Esophagus squamous epithelium (tissue), 5 donors: ENCODE results near the gene CDKN1B. TPM values are rescaled to one million over a fixed set of nuclear protein-coding genes. Genes with fewer than 3 reads are reported as not detected.

Source experiments
- DNase-seq: peaks from one replicate; lab custom pipeline; 2025; lab: John Stamatoyannopoulos, UW
- H3K27ac ChIP-seq, 4 donors: fragments of 200-600 bp; sonication (generic); one replicate each; pipeline ENCODE4 v1.5.1; 2016 to 2019; ENCODE audit warnings: mild to moderate bottlenecking in 1 of 4
- H3K27me3 ChIP-seq, 4 donors: fragments of 200-600 bp; sonication (generic); 1 replicate in 3 of 4; 2 replicates in 1 of 4; pipeline versions ENCODE4 v1.5.1 to v1.6.0; 2017 to 2021; ENCODE audit warnings: antibody characterized with exemption in 1 of 4
- H3K36me3 ChIP-seq, 3 donors: fragments of 200-600 bp; sonication (generic); one replicate each; pipeline ENCODE4 v1.5.1; 2016 to 2019
- H3K4me1 ChIP-seq, 3 donors: fragments of 200-600 bp; sonication (generic); one replicate each; pipeline ENCODE4 v1.5.1; 2017 to 2019
- H3K4me3 ChIP-seq, 4 donors: fragments of 200-600 bp; sonication (generic); 1 replicate in 3 of 4; 2 replicates in 1 of 4; pipeline ENCODE4 v1.5.1; 2016 to 2019; ENCODE audit warnings: mild to moderate bottlenecking in 2 of 4, moderate library complexity in 1 of 4
- H3K9me3 ChIP-seq, 3 donors: fragments of 200-600 bp; sonication (generic); one replicate each; pipeline ENCODE4 v1.5.1; 2016 to 2019
- POLR2A ChIP-seq, 4 donors: fragments of 450-650 bp; IDR thresholded peaks; one replicate each; pipeline ENCODE4 v1.6.1; 2017; ENCODE audit warnings: antibody characterized with exemption in 4 of 4, mild to moderate bottlenecking in 4 of 4, moderate library complexity in 3 of 4
- WGBS, 2 donors: methylation state at CpG; one replicate each; pipeline ENCODE4 v1.1.5; 2018; 5-methylcytosine and 5-hydroxymethylcytosine counted together
- intact Hi-C: fragments of 100-400 bp; cut with DNase I; formaldehyde crosslinking; loops from one replicate; pipeline ENCODE4 v1.15.0; 2022
- total RNA-seq, 4 donors: library from RNA; depleted of rRNA; stranded (reverse); fragments of >200 nt; gene quantifications; one replicate each; pipeline ENCODE4 v1.1.0, GENCODE V29; 2016
- TF ChIP-seq, protein P1 (sequence below), 6 experiments: fragments of 450-650 bp in 4 of 6; fragments of 200-600 bp in 2 of 6; sonication (generic) in 2 of 6; IDR thresholded peaks; one replicate each; pipeline ENCODE4 v1.5.1; 2016 to 2019; ENCODE audit warnings: antibody characterized with exemption in 6 of 6, mild to moderate bottlenecking in 4 of 6, moderate library complexity in 4 of 6
- donor health status: DM: yes; HTN: yes; CAD: no.

The CDKN1B gene
- total RNA-seq, 4 donors from 2014 or later, result 17.3 to 48.1 (median 30.5) TPM

DNA sequence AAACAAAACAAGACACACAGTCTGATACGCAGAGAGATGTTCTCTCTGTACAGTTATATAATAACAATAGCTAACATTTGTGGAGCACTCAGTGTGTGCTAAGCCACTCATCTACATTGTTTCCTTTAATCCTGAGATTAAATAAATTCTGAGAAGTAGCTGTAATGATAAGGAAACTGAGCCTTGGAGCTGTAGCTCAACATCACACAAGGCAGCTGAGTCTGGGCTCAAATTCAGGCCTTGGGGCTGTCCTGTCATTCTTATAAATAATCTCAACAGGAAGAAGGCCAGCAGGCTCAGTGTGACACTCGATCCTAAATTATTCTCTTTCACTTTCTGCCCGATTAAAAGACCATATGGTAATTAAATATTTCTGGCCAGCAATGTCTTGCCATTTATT, 24.5 kb downstream of the CDKN1B start:
- Histone ChIP-seq H3K27ac (peak overlapping the region in 2 of 4 donors; percentile 27 to 36), H3K4me1 (peaks cover 0 to 40% (median 12%) of the 10 kb centered on the region in 3 donors), H3K9me3 (no peaks in the 10 kb centered on the region), H3K4me3 (peak overlapping the region in 1 of 4 donors; percentile 7), H3K36me3 (no peaks in the 10 kb centered on the region), H3K27me3 (no peaks in the 10 kb centered on the region)
- WGBS, 2 donors, result 17 to 18% methylated on average over 3 of the region's 3 CpGs
- intact Hi-C loops, result no loop called here
- DNase-seq, result no peak
- no peak for TF ChIP-seq POLR2A (IDR thresholded peaks at IDR 0.05)
- TF ChIP-seq, protein P1, sequence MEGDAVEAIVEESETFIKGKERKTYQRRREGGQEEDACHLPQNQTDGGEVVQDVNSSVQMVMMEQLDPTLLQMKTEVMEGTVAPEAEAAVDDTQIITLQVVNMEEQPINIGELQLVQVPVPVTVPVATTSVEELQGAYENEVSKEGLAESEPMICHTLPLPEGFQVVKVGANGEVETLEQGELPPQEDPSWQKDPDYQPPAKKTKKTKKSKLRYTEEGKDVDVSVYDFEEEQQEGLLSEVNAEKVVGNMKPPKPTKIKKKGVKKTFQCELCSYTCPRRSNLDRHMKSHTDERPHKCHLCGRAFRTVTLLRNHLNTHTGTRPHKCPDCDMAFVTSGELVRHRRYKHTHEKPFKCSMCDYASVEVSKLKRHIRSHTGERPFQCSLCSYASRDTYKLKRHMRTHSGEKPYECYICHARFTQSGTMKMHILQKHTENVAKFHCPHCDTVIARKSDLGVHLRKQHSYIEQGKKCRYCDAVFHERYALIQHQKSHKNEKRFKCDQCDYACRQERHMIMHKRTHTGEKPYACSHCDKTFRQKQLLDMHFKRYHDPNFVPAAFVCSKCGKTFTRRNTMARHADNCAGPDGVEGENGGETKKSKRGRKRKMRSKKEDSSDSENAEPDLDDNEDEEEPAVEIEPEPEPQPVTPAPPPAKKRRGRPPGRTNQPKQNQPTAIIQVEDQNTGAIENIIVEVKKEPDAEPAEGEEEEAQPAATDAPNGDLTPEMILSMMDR (IDR thresholded peaks at IDR 0.05), result no peak

DNA sequence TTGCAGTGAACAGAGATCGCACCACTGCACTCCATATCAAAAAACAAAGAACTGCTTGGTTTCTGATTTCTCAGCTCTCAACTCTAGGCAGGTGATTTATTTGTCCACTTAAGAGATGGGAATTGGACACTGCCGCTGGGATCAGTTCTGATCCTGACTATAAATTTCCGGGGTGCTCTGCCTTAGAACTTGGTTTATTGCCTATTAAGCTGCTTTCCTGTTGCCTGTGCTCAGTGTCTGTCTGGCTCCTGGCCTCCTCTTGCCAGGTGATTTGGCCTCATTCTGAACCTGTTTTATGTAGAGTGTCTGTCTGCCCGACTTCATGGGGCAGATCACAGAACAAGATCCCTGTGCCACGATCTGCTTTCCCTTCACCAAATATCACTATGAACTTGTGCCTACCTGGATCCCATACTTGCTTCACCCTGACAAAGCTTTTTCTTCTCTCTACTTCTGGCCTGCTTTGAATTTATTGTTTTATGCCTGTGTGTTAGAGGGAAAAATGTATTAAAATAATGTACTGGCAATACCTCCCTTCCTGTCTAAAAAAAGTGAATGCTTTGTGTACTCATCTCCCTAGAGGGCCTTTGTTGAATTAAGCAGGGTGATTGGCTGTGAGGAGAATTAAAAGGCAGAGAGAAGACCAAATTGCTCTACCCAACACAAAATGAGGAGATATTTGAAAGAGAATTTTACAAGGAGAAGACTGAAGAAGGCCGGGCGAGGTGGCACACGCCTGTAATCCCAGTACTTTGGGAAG, 27.6 kb downstream of the CDKN1B start:
- Histone ChIP-seq H3K27me3 (no peaks in the 10 kb centered on the region), H3K27ac (peak overlapping the region in 1 of 4 donors; percentile 16), H3K9me3 (no peaks in the 10 kb centered on the region), H3K36me3 (no peaks in the 10 kb centered on the region), H3K4me1 (peaks cover 0 to 48% (median 5%) of the 10 kb centered on the region in 3 donors), H3K4me3 (no peak overlapping the region)
- no peak for TF ChIP-seq POLR2A (IDR thresholded peaks at IDR 0.05)
- TF ChIP-seq, protein P1 (IDR thresholded peaks at IDR 0.05), result no peak
- intact Hi-C loops, result no loop called here
- WGBS, 2 donors, result 70 to 87% methylated on average over 8 of the region's 8 CpGs
- DNase-seq, result no peak

DNA sequence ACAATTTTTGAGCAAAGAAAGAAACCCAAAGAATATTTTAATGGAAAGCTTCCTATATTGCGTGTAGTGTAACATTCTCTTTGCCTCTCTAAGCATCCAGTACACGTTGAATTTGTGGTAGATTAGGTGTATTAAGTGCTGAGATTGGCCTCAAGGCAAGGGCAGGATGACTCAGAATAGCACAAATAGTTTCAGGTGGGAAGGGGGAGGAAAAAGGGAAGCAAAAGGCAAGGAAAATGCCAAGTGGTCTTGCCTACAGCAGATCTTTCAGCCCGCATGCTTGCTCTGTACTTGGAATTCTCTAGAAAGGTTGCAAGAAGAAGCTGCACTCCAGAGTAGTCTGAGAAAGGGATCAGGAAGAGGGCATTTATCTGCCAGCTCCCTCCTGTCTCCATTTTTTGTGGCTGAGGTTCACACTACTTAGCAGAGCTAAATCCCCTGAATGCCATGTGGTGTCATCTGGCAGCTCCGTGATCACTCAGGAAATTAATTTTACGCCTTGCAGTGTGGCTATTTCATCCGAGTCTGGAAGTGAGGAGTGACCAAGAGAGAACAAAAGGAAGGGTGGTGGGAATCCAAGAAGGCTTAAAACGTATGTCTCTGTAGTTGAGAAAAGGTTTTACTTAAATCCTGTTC, 28.5 kb downstream of the CDKN1B start:
- TF ChIP-seq, protein P1 (IDR thresholded peaks at IDR 0.05), result no peak
- no peak for TF ChIP-seq POLR2A (IDR thresholded peaks at IDR 0.05)
- 50 to 63% methylated on average over 7 of the region's 7 CpGs for WGBS, 2 donors
- no peaks in the 10 kb centered on the region for H3K9me3 ChIP-seq
- intact Hi-C loops, result no loop called here
- H3K4me3 ChIP-seq, result no peak overlapping the region
- H3K27ac ChIP-seq, result no peak overlapping the region
- H3K4me1 ChIP-seq, result peaks cover 0 to 51% (median 5%) of the 10 kb centered on the region in 3 donors
- H3K27me3 ChIP-seq, result no peaks in the 10 kb centered on the region
- no peaks in the 10 kb centered on the region for H3K36me3 ChIP-seq
- DNase-seq, result no peak

DNA sequence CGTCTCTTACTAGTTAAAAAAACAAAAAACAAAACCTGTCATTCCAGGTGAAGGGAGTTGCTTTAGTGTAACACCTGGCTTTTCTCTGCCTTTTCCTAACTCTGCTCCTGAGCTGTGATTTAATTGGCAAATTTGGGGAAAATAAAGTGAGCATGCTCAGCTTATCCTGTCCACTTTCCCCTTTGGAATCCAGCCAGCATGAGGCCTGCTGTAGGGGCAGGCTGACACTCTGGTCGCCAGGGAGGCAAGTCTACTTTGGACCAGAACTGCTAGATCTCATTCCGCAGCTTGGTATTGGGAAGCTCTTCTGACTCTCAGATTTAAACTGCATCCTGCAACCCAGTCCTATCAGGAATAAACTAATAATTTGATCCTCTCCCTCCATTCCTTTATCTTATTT, 30.1 kb downstream of the CDKN1B start:
- intact Hi-C loops, result no loop called here
- Histone ChIP-seq H3K4me3 (no peak overlapping the region), H3K27me3 (no peaks in the 10 kb centered on the region), H3K27ac (no peak overlapping the region), H3K36me3 (no peaks in the 10 kb centered on the region), H3K4me1 (peaks cover 0 to 37% (median 0%) of the 10 kb centered on the region in 3 donors), H3K9me3 (no peaks in the 10 kb centered on the region)
- no peak for DNase-seq
- WGBS, 2 donors, result 73 to 79% methylated on average over 3 of the region's 3 CpGs
- TF ChIP-seq, protein P1 (IDR thresholded peaks at IDR 0.05), result no peak
- TF ChIP-seq POLR2A (IDR thresholded peaks at IDR 0.05), result no peak

DNA sequence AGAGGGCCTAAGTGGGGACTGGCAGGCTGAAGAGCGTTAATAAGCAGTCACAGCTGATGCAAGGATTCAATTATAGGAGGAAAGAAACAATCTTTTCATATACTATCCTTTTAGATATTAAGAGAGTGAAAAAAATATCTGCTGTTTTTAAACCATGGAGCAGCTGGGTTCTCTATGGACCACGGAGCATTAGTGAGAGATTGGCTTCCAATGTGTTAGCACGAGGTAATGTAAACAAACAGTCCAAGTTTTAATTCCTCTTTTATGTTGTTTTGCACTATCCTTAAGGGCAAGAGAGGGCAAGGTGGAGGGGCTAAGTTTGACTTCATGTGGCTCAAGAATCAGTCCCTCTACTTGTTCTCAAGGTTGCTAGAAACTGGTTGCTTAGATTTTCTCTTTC, 30.9 kb downstream of the CDKN1B start:
- Histone ChIP-seq H3K4me3 (no peak overlapping the region), H3K27ac (no peak overlapping the region), H3K9me3 (no peaks in the 10 kb centered on the region), H3K27me3 (no peaks in the 10 kb centered on the region), H3K4me1 (peaks cover 0 to 37% (median 0%) of the 10 kb centered on the region in 3 donors), H3K36me3 (no peaks in the 10 kb centered on the region)
- WGBS, 2 donors, result 45 to 56% methylated on average over 3 of the region's 3 CpGs
- intact Hi-C loops, result no loop called here
- TF ChIP-seq, protein P1 (IDR thresholded peaks at IDR 0.05), result no peak
- TF ChIP-seq POLR2A (IDR thresholded peaks at IDR 0.05), result no peak
- no peak for DNase-seq
